ENCODE measurements around the gene KLHL12.

The KLHL12 gene

GRCh38 chr1:202888221-202888530 is 38.9 kb downstream of the KLHL12 start:
- TF ChIP-seq, protein P1, sequence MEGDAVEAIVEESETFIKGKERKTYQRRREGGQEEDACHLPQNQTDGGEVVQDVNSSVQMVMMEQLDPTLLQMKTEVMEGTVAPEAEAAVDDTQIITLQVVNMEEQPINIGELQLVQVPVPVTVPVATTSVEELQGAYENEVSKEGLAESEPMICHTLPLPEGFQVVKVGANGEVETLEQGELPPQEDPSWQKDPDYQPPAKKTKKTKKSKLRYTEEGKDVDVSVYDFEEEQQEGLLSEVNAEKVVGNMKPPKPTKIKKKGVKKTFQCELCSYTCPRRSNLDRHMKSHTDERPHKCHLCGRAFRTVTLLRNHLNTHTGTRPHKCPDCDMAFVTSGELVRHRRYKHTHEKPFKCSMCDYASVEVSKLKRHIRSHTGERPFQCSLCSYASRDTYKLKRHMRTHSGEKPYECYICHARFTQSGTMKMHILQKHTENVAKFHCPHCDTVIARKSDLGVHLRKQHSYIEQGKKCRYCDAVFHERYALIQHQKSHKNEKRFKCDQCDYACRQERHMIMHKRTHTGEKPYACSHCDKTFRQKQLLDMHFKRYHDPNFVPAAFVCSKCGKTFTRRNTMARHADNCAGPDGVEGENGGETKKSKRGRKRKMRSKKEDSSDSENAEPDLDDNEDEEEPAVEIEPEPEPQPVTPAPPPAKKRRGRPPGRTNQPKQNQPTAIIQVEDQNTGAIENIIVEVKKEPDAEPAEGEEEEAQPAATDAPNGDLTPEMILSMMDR (IDR thresholded peaks at IDR 0.05; ENCODE audit: low read depth, low read length) = no peak
- H3K4me3 ChIP-seq (ENCODE audit: low read depth, low read length) = peak overlapping the region; percentile 83

DNA sequence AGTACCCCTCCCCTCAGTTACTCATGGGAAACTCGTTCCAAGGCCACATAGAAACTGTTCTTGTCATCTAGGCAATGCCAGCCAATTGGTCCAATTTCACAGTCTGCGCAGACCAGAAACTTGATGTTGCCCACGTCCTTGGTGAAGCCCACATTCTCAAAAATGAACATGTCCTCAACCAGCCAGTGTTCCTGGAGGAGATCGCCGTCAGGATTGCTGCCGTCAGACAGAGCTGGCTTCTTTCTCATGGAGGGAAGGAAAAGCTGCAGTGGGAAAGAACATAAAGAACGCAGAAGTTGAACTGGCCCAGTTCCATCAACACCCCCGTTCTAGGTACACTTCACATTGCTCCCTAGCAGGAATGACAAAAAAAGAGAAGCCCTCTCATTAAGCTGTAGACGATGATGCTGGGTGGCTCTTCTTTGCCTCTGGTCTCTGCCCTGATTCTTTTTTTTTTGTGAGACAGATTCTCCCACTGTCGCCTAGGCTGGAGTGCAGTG is 46.0 kb downstream of the KLHL12 start:
- no peak overlapping the region for H3K4me3 ChIP-seq (ENCODE audit: low read depth, low read length)
- TF ChIP-seq, protein P1 (IDR thresholded peaks at IDR 0.05; ENCODE audit: low read depth, low read length) = no peak

DNA sequence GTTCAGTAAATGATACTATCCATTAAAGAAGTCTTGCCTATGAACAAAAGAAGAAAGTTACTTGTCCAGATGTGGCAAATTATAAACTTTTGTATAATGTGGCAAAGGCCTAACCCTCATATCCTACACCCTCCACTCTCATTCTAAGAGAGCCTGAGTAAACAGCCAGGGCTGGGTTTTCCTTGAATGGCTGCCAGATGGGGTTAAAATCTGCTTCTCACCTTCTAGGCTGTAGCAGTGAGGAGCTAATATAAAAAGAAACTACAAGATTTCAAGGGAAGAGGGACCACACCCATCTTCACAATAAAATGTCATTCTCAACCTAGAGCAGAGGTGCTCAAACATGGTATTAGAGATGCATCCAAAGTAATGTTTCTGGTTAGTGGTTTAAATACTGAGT is 47.0 kb downstream of the KLHL12 start:
- no peak overlapping the region for H3K4me3 ChIP-seq (ENCODE audit: low read depth, low read length)

GRCh38 chr1:202879128-202879527 is 47.9 kb downstream of the KLHL12 start:
- H3K4me3 ChIP-seq (ENCODE audit: low read depth, low read length) = no peak overlapping the region
- TF ChIP-seq, protein P1 (IDR thresholded peaks at IDR 0.05; ENCODE audit: low read depth, low read length) = no peak

More for the DNA sequence above, 47.0 kb downstream of the KLHL12 start:
- TF ChIP-seq, protein P1 (IDR thresholded peaks at IDR 0.05; ENCODE audit: low read depth, low read length) = no peak

DNA sequence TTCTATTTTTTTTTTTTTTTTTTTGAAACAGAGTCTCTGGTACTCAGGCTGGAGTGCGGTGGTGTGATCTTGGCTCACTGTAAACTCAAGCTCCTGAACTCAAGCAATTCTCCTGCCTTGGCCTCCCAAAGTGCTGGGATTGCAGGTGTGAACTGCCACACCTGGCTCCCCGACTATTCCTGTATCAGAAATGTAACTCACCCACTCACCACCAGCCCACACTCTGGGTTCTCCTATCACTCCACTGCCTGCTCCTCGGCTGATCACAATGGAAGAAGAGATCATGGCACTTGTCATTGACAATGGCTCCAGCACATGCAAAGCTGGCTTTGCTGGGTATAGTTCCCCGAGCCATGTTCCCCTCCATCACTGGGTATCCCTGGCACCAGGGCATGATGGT is 54.0 kb downstream of the KLHL12 start:
- no peak overlapping the region for H3K4me3 ChIP-seq (ENCODE audit: low read depth, low read length)
- TF ChIP-seq, protein P1 (IDR thresholded peaks at IDR 0.05; ENCODE audit: low read depth, low read length) = no peak

- TF ChIP-seq, protein P1 (IDR thresholded peaks at IDR 0.05; ENCODE audit: low read depth, low read length) = no peak
- H3K4me3 ChIP-seq (ENCODE audit: low read depth, low read length) = no peak overlapping the region
These were observed 55.7 kb downstream of the KLHL12 start for GRCh38 chr1:202871367-202871766.

GRCh38 chr1:202862679-202863560 is 64.1 kb downstream of the KLHL12 start:
- TF ChIP-seq, protein P1 (IDR thresholded peaks at IDR 0.05; ENCODE audit: low read depth, low read length) = no peak
- no peak overlapping the region for H3K4me3 ChIP-seq (ENCODE audit: low read depth, low read length)

Data from WI38 (cell line).